Measurements from ENCODE around the gene P3H3.
"Not testable (repeated sequence)": the region's sequence is repeated elsewhere in the genome, so short reads cannot be mapped to it uniquely, and the experiment has no call there.

The P3H3 gene

DNA sequence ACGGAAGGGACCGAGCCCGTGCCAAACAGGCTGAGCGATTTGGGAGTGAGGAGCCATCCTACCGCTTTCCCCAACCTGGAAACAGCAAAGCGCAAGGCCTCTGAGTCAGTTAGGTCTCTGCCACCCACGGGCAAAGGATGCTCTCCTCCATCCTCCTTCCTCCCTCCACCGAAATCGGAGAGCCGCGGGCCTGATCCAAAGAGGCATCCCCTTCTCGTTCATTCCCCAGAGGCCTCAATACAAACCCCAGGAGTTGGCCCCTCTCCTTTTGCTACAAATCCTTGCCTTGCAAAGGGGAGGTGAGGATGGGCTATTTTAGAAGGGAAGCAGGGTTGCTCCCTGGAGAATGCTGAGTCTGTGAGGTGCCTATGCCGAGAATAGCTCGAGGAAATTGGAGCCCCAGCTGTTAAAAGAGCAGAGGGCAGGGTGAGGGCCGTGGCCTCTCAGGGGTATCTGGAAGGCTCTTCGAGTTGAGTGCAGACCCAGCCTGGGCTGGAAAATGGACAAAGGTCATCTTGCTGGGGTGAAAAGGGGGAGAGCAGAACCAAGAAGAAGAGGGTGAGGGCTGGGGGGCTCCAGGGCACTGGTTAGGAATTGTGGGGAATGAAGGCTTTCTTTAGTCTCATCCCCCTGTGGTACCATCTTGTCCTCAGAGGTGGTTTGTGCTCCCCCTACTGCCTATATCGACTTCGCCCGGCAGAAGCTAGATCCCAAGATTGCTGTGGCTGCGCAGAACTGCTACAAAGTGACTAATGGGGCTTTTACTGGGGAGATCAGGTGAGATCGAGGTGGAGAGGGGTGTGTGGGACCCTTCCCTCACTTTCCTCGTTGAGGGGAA is 40.2 kb downstream of the P3H3 start:
- DNase-seq = peak; percentile 67

GRCh38 chr12:6869049-6870021 is 41.1 kb downstream of the P3H3 start:
- peak; percentile 96 for DNase-seq

DNA sequence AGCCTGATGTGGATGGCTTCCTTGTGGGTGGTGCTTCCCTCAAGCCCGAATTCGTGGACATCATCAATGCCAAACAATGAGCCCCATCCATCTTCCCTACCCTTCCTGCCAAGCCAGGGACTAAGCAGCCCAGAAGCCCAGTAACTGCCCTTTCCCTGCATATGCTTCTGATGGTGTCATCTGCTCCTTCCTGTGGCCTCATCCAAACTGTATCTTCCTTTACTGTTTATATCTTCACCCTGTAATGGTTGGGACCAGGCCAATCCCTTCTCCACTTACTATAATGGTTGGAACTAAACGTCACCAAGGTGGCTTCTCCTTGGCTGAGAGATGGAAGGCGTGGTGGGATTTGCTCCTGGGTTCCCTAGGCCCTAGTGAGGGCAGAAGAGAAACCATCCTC is 42.1 kb downstream of the P3H3 start:
- DNase-seq = not testable (repeated sequence)

DNA sequence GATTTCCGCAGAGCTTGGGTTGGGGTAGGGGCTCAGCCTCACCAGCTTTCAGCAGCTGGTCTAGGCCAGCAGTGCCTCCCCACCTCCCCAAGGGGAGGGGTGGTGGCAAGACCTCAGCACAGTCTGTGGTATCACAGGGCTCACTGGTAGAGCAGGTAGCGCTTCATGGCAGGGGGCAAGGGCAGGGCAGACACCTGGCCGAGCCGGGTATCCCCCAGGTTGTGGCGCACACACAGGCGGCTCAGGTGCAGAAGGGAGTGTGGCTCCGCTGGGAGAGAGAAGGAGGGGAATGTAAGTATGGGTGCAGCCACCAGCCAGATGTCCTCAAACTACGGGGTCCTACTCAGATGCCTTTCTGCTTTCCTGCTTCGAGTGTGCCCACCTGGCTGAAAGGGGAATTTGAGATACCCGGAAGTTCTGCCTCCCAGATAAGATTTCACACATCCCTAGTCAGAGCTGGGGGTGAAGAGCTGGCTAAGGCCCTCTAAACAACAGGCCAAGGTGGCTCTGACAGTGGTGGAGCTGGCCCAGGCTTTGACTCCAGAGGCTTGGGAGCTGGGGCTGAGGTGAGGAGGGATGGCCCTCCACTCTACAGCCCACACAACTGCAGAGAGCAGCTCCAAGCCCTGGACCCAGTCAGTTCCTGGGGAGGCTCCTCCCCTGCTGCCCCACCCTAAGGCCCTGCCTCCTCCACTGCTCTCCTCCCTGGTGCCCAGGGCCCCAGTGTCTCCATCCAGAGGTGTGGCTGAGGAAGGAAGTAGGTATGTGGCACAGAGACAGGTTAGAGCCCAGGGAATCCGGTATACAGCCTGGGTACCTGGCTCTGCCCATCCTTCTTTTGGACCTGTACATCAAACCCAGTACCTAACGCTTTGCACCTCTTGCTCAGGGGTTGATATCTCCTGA is 43.1 kb downstream of the P3H3 start:
- DNase-seq = peak; percentile 79

DNA sequence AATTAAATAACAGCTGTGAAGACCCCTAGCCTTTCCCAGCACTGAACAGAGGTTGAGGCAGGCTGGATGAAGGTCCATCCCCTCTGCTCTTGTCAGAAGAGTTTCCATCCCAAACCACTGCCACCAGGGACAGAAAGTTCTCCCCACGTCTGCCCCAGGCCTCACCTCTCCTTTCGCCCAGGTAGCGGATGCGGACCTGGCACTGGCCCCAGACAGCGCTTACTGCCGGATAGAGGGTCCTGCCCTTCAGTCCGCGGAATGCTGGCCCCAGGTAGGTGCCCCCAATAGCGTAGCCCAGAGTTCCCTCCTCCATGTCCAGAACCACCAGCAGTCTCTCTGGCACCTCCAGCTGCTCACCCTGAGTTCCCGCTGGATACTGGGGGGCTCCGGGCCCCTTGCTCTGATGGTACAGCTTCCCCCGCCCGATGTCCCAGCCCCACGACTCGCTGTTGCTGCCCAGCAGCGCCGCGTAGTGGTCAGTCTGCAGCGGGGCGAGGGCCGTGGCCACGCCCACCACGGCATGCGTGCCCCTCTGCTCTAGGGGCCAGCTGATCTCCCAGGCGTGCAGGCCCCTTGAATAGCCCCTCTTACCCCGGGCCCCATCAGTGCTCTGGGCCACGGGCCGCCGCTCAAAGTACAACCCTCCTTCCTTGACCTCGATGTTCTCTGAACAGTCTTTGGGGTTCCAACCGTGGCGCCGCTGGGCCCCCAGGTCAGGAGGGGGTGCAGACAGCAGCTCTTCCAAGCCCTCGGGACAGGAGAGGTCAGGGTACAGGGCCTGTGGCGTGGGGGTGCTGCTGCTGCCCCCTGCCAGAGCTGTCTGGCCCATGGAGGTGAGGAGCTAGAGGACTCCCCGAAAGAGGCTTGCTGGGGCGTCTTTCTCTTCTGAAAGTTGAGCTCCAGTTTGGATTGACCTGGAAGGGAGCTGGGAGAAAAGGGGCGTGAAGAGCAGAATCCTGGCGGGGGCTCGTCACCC is 44.2 kb downstream of the P3H3 start:
- peak; percentile 95 for DNase-seq

DNA sequence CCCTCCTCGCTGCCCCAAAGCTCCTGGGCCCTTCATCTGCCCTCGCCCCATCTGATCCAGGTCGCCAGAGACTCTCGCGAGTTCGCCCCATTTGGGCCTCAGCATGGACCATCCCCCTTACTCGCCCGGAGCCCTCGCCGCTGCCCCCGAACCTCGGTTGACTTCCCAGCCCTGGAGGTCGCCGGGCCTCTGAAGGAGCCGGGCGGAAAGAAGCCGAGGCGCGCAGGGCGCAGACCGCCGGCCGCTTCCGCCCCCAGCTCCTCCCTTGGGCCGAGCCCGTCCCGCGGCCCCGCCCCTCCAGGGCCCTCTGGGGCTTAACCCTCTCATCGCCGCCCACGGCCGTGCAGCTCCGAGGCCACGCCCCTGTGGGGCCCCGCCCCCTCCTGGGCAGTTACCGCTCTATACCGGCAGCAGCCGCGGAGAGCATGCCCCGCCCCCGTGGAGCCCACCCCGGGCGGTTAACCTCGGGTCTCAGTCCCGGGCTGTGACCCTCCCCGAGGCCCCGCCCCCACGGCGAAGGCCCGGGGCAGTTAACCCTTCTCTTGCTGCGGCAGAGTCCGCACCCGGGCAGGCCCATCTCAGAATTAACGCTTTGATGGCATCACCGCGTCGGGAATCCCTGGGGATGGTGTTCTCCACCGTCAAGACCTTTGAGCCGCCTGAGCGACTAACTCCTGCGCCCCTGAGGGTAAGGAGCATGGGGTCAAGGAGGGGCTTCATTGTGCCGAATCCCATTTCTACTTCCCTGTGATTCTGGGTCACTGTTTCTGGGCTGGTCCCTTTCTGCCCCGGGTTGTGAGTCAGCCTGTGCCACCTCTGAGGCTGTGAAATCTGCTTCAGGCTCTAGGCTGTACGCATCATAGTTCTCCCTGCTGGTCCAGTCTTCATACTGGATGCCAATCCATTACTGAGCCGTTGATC is 45.1 kb downstream of the P3H3 start, which contains the start of gene SPSB2:
SPSB2 (minus strand) TSS at position 210 of the 921 bp plus-strand sequence. CDS start 402 bp downstream, outside the sequence.
- peak; percentile 100 for DNase-seq

GRCh38 chr12:6874015-6874368 is 45.8 kb downstream of the P3H3 start:
- not testable (repeated sequence) for DNase-seq

GRCh38 chr12:6879824-6880223 is 51.6 kb downstream of the P3H3 start:
- DNase-seq = not testable (repeated sequence)

DNA sequence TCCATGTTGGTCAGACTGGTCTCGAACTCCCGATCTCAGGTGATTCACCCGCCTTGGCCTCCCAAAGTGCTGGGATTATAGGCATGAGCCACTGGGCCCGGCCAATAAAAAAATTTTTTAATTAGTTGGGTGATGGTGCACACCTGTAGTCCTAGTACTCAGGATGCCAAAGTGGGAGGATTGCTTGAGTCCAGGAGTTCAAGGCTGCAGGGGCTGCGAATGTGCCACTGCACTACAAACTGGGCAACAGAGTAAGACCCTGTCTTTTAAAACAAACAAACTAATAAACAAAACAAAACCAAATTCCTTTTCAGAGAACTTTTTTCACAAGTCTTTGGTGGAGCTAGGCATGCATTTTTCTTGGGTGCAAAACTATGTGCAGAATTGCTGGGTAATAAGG is 55.0 kb downstream of the P3H3 start:
- no peak for DNase-seq

- DNase-seq = no peak
Observed at GRCh38 chr12:6883683-6884082, 55.5 kb downstream of the P3H3 start.

GRCh38 chr12:6884539-6884938 is 56.3 kb downstream of the P3H3 start:
- no peak for DNase-seq

DNA sequence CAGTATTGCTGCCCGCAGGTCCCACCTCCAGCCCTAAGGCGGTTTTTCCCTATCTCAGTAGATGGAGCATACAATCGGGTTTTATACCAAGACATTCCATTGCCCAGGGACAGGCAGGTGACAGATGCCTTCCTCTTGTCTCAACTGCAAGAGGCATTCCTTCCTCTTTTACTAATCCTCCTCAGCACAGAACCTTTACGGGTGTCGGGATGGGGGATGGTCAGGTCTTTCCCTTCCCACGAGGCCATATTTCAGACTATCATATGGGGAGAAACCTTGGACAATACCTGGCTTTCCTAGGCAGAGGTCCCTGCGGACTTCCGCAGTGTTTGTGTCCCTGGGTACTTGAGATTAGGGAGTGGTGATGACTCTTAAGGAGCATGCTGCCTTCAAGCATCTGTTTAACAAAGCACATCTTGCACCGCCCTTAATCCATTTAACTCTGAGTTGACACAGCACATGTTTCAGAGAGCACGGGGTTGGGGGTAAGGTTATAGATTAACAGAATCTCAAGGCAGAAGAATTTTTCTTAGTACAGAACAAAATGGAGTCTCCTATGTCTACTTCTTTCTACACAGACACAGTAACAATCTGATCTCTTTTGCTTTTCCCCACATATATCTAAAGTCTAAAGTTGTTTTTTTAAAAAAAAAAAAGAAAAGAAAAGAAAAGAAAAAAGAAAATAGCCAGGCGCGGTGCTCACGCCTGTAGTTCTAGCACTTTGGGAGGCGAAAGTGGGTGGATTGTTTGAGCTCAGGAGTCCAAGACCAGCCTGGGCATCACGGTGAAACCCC is 58.2 kb downstream of the P3H3 start:
- DNase-seq = not testable (repeated sequence)

DNA sequence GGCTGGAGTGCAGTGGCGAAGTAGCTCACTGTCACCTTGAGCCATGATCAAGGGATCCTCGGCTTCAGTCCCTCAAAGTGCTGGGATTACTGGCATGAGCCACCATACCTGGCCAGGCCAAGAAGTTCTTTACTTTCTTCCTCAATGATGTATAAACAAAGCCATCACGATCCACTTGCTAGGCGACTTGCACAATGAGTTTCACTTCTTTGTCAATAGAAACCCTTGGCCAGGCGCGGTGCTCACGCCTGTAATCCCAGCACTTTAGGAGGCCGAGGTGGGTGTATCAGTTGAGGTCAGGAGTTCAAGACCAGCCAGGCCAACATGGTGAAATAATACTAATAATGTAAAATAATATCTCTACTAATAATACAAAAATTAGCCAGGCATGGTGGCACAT is 59.3 kb downstream of the P3H3 start:
- no peak for DNase-seq

DNA sequence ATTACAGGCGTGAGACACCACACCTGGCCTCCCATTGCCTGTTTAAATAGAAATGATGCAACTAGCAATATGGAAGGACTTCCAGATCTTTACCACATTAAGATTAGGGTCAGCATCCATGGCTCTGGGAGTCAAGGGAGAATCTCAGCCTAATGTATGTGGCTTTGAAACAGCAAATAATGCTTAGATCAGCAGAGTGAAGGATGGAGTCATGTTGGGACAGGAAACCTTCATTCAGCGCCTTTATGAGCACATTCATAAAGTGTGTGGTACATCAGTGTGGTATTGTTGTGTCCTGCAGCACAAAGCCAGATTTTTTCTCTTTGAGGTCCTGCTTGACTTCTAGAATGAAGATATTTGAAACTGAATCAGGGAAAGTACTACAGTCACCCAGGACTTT is 60.2 kb downstream of the P3H3 start:
- DNase-seq = peak; percentile 43

- not testable (repeated sequence) for DNase-seq
Observed at GRCh38 chr12:6888794-6889193, 60.6 kb downstream of the P3H3 start.
